HL-60/S4 treated with retinoic acid at 250 ng/mL for 4 days and 3 days (cell line): ENCODE data around the gene TRAPPC6A.
"Not testable (repeated sequence)": the region's sequence is repeated elsewhere in the genome, so short reads cannot be mapped to it uniquely, and the experiment has no call there.

Experiments
- in situ Hi-C: fragments of 300-500 bp; cut with MboI; formaldehyde crosslinking; loops from 2 replicates; pipeline ENCODE4 v1.7.0; 2022; ENCODE audit warnings: low sequenced_read_pairs

TRAPPC6A gene

GRCh38 chr19:45133661-45134060, 44.4 kb downstream of the TRAPPC6A start:
- in situ Hi-C loops, result no loop called here

DNA sequence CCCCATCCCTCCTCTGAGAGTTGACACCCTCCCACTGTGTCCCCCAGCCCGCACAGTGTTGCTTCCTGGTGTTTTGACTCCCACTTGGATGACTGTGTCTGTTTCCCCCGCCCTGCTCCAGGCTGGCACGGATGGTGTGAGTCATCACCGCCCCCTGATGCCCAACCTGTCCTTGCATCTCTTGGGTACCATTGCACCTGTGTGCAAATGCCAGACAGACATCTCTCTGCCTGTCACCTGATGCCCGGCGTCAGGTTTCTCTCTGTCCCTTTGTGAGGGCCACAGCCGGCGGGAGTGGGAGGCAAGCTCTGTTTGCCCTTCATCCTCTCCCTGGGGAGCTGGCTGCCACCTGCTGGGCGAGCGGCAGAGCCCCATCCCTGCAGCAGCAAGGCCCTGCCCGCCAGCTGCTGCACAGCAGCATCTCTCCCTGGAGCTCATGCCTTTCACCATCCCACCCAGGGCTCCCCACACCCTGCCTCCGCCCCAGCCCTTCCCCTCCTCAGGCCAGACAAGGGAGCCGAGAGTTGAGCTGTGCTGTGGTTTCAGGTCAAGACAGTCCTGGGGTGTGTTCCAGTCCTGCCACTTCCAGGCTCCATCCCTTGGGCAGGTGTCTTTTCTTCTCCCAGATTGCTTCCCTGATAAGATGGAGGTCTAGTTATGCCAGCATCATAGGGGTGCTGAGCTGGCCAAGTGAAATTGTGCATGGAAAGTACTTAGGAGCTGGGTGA, 47.0 kb downstream of the TRAPPC6A start:
- in situ Hi-C loops, result no loop called here

GRCh38 chr19:45130236-45130635, 47.8 kb downstream of the TRAPPC6A start:
- in situ Hi-C loops, result no loop called here

GRCh38 chr19:45128806-45129205, 49.2 kb downstream of the TRAPPC6A start:
- in situ Hi-C loops, result no loop called here

- in situ Hi-C loops, result no loop called here
Measured at GRCh38 chr19:45128146-45128545, 49.9 kb downstream of the TRAPPC6A start.

GRCh38 chr19:45126654-45127053, 51.4 kb downstream of the TRAPPC6A start:
- in situ Hi-C loops, result no loop called here

DNA sequence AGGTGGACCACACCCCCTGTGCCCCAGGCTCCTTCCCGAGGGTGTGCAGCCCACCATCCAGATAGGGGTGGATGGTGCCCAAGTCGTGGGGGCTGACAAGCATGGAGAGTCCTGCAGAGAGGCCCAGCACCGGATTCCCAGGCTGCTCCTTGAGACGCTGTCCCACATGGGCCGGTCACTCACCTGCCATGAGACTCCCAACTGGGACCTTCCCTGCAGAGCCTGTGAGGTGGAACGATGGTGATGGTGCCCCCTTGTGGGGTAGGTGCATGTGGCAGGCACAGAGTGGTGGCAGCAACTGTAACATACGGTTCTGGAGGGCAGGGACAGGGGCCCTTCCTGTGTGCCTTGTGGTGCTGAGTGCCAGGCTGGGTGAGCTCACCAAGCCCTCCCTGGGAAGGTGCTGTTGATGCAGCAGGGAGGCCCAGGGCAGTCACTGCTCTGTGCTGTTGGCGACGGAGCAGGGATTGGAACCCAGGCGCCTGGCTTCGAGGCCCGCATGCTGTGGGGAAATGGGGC, 52.0 kb downstream of the TRAPPC6A start:
- in situ Hi-C loops, result no loop called here

DNA sequence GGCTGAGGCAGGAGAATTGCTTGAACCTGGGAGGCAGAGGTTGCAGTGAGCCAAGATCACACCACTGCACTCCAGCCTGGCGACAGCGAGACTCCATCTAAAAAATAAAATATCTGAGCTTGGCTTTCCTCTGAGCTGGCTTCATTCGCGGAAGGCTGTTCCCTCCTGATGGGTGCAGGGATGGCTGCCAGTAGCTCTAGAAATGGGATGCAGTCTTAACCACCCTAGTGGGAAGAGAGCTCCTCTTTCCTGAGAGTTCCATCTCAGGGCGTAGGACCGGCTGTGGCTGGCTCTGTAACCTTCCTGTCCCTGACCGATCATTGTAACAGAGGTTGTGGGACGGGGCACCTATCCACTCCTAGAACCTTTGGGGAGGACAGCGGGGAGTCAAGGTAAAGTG, 52.7 kb downstream of the TRAPPC6A start:
- in situ Hi-C loops, result no loop called here

DNA sequence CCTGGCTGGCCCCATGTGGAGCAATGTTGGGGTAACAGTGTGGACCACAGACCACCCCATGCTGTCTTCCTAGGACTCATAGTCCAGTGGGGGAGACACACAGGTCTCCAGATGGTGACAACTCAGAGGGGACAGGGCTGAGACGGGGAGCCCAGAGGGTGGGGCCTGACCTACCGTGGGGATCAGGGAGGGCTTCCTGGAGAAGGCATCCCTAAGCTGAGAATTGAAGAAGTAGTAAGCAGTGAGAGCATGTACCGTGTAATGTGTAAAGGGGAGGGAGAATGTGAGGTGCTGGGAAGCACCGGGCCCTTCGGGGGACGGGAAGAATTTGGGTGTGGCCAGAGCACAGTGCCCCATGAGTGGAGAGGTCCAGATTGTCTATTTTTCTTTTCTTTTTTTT, 54.0 kb downstream of the TRAPPC6A start:
- in situ Hi-C loops, result no loop called here

DNA sequence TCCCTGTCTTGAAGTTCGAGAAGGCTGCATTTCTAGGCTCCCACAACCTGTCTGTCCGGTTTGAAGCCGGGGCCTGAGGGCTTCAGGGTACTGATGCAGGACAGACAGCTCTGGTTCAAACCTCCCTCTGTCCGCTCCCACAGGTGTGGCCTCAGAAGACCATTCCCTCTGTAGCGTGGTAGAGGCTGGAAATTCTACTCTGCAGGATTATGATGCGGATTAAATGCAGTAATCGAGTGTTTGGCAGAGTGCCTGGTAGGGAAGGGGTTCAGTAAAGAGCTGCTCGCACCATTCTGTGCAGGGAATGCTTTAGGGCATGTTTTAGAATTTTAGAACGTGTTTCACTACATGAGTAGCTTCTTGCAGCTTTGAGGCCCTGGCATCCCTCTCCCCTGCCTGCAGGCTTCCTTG, 54.6 kb downstream of the TRAPPC6A start:
- in situ Hi-C loops, result no loop called here

GRCh38 chr19:45122832-45123231, 55.2 kb downstream of the TRAPPC6A start:
- in situ Hi-C loops, result no loop called here

DNA sequence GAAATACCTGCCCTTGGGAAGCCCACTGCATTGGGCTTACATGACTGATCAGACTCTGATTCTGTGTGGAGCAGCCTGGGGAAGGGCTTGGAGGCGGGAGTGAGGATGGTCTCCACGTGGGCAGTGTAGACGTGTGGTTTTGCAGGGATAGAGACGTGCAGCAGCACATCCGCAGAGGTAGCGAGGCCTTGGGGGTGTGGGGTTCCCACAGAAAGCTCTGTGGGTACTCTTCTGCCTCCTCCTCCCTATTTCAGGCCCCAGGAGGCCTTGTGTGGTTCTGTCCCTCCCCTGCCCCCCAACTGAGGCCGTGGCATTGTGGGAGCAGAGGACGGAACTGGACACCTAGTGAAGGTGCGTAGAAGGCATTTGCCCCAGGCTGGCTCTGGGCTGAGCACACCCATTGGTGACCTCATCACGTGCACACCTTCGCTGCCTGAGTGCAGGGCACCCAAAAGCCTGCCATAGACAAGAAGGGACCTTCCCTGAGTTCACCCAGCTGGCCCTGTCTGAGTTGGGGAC, 56.2 kb downstream of the TRAPPC6A start:
- in situ Hi-C loops, result no loop called here

- in situ Hi-C loops, result no loop called here
Measured at GRCh38 chr19:45119582-45119981, 58.5 kb downstream of the TRAPPC6A start.

DNA sequence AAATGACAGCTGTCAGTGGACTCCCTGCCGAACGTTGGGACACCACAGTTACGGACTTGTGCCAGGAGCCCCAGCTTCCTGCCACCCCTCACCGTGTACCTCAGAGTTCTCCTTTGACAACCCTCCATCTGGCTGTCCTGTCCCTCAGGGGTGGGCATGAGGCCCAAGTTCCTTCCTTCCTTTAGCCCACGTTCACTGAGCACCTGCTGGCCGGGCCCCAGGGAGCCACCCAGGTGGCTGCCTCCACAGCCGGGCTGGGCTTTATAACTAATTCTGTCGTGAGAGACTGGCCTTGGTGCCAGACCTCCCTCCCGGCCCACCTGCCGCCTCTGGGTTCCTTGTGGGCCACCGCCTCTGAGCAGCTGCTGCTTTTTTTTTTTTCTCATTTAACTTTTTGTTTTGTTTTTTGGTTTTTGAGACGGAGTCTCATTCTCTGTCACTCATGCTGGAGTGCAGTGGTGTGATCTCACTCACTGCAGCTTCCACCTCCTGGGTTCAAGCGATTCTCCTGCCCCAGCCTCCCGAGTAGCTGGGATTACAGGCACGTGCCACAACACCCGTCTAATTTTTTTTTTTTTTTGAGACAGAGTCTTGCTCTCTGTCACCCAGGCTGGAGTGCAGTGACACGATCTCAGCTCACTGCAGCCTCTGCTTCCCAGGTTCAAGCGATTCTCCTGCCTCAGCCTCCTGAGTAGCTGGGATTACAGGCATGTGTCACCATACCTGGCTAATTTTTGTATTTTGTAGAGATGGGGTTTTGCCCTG, 59.3 kb downstream of the TRAPPC6A start:
- in situ Hi-C loops, result not testable (repeated sequence)

DNA sequence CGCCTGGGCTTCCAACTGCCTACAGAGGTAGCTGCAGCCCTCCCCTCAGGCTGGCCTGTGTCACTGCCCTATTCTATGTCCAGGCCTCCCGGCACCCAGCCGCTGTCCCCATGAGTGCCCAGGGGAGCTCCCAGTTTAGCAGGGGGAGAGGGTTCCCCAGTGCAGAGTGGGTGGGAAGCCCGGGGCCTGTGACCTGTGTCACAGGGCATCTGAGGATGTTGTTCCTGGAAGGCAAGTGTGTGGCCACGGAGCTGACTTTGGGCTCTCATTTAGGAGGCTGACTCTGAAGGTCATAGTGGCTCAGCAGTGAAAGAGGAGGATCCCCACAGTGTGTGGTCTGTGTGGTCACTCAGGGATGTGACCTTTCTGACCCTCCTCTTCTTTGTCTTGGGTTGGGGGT, 59.9 kb downstream of the TRAPPC6A start:
- in situ Hi-C loops, result no loop called here

- in situ Hi-C loops, result no loop called here
Measured at GRCh38 chr19:45117671-45118070, 60.4 kb downstream of the TRAPPC6A start.

- in situ Hi-C loops, result no loop called here
Measured at GRCh38 chr19:45117167-45117594, 60.9 kb downstream of the TRAPPC6A start.

GRCh38 chr19:45115809-45116615, 62.0 kb downstream of the TRAPPC6A start:
- in situ Hi-C loops, result no loop called here

GRCh38 chr19:45114116-45114515, 63.9 kb downstream of the TRAPPC6A start:
- in situ Hi-C loops, result no loop called here

DNA sequence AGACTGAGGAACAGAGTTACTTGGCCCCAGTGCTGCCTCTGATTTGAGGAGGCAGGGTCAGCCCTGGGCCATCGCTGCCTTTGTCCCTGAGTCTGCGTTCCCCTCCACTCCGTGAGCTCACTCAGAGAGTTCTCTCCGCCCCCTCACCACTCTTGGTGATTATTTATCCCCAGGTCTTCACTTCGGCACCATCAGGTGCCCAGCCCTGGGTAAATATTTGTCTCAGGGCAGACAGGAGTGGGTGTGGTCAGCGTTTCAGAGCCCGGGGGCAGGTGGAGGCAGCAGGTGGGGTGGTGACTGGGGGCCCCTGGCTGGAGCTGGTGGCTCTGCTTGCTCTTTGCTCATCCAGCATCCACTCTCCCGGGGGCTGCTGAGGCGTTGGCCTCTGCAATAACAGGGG, 64.4 kb downstream of the TRAPPC6A start:
- in situ Hi-C loops, result no loop called here
